GM10248 (cell line): Measurements from ENCODE around the gene UGT1A6.

Experiments used
- CTCF ChIA-PET: fragments of 300-600 bp; sonication (Branson Sonifier 250); formaldehyde crosslinking; extraction: SDS; loops from one replicate; lab custom pipeline; 2021; ENCODE audit warnings: antibody characterized with exemption; lab: Yijun Ruan, JAX
- POLR2A ChIA-PET: fragments of 350-650 bp; sonication (Branson Sonifier 250); formaldehyde crosslinking; extraction: SDS; loops from one replicate; lab custom pipeline; 2020; ENCODE audit warnings: antibody characterized with exemption; lab: Yijun Ruan, JAX
- DNase-seq: peaks from one replicate; pipeline ENCODE4 v3.0.0; 2012; ENCODE audit errors: extremely low spot score
- TF ChIP-seq, protein P1 (sequence below): IDR thresholded peaks from 2 replicates; pipeline ENCODE4 v1.5.1; 2012; ENCODE audit warnings: mild to moderate bottlenecking, low read depth; ENCODE audit errors: extremely low read depth, missing control alignments, control extremely low read depth

Gene UGT1A6

DNA sequence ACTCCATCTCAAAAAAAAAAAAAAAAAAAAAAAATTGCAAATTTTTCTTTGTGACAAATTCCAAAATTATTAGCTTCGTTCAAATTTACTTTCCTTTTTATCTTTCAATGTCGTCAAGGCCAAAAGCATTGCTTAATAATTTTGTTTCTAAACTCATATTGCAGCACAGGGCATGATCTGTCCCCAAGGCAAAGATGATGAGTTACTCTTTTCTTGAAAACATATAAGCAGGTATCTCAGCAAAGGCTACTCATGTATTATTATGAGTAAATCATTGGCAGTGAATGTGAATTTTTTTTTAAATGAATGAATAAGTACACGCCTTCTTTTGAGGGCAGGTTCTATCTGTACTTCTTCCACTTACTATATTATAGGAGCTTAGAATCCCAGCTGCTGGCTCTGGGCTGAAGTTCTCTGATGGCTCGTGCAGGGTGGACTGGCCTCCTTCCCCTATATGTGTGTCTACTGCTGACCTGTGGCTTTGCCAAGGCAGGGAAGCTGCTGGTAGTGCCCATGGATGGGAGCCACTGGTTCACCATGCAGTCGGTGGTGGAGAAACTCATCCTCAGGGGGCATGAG, 11.1 kb upstream of the UGT1A6 start, which contains the start of gene UGT1A7:
Gene UGT1A7 (plus strand): TSS at position 381 of the 579 bp plus-strand sequence. CDS start 37 bp downstream, at position 418.
- TF ChIP-seq, protein P1, sequence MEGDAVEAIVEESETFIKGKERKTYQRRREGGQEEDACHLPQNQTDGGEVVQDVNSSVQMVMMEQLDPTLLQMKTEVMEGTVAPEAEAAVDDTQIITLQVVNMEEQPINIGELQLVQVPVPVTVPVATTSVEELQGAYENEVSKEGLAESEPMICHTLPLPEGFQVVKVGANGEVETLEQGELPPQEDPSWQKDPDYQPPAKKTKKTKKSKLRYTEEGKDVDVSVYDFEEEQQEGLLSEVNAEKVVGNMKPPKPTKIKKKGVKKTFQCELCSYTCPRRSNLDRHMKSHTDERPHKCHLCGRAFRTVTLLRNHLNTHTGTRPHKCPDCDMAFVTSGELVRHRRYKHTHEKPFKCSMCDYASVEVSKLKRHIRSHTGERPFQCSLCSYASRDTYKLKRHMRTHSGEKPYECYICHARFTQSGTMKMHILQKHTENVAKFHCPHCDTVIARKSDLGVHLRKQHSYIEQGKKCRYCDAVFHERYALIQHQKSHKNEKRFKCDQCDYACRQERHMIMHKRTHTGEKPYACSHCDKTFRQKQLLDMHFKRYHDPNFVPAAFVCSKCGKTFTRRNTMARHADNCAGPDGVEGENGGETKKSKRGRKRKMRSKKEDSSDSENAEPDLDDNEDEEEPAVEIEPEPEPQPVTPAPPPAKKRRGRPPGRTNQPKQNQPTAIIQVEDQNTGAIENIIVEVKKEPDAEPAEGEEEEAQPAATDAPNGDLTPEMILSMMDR: no peak
- CTCF ChIA-PET: no interaction called here
- POLR2A ChIA-PET: no interaction called here

DNA sequence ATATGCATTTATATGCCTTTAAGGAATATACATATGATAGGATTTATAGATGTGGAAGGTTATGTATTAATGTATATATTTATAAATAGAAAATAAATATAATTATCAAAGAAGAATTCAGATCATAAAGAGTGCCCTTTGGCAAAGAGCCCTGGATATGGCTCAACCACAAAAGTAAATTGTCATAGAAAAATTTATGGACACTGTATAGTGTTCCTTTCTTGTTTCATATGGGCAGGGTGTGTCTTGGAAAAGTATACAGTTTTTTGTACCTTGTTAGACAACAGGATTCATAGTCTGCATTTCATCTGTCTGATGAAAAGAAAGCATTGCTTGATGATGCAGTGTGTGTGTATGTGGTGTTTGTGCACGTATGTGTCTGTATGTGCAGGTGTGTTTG, 8.1 kb upstream of the UGT1A6 start:
- ChIA-PET CTCF (no interaction called here), POLR2A (no interaction called here)
- TF ChIP-seq, protein P1: no peak
- DNase-seq: no peak

More for the DNA sequence above, 11.1 kb upstream of the UGT1A6 start, which contains the start of gene UGT1A7:
- DNase-seq: no peak

DNA sequence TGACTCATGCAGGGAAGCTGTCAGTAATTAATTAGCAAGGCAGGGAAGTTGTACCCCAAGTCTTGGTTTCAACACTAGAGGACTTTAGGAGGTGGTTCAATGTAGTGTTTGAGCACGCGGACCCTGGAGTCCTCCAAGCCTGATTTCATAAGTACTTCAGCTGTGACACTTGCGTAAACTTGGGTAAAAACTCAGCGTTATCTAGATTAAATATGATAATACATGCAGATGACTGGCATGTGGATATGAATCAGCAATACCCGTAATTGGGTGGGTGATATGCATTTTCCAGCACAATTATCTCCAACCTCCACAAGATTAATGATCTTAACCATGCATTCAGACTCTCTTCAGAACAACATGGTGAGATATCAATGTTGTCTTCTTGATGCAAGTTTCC, 5.8 kb upstream of the UGT1A6 start:
- CTCF ChIA-PET: no interaction called here
- DNase-seq: no peak
- POLR2A ChIA-PET: no interaction called here
- TF ChIP-seq, protein P1: no peak

DNA sequence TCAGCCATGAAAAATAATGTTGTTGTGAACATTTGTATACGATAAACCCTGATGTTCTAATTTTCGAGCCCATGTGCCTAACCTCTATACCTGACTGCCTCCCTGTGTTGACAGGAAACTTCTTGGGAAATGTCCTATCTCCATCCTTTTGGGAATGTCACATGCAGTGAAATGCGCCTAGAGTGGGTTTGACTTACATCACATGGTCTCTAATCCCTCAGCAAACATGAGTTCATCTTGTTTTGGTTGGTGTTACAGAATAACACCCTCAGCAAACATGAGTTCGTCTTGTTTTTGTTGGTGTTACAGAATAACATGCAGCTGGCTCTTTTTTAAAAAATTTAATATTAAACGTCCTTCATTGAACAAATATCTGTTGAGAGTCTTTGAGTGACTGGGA, 4.3 kb upstream of the UGT1A6 start:
- no peak for DNase-seq
- ChIA-PET POLR2A (no interaction called here), CTCF (no interaction called here)
- TF ChIP-seq, protein P1: no peak

DNA sequence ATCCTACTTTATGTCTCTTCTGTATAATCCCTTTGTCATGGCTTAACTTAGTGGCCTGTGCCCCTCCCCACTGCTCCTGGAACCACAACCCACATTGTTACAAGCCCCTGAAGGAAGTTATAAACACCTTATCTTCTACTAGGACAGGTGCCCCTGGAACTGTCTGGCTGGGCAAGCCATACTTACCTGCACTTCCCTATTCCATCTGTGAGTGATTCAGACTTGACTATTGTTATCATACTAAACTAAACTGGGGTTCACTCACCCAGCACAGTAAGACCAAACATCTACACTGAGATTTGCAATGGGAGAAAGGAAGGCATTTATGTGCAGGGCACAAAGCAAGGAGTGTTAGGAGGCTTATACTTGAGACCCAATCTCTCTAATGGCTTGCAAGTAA, 3.7 kb upstream of the UGT1A6 start:
- DNase-seq: no peak
- TF ChIP-seq, protein P1: no peak
- POLR2A ChIA-PET: no interaction called here
- CTCF ChIA-PET: no interaction called here

DNA sequence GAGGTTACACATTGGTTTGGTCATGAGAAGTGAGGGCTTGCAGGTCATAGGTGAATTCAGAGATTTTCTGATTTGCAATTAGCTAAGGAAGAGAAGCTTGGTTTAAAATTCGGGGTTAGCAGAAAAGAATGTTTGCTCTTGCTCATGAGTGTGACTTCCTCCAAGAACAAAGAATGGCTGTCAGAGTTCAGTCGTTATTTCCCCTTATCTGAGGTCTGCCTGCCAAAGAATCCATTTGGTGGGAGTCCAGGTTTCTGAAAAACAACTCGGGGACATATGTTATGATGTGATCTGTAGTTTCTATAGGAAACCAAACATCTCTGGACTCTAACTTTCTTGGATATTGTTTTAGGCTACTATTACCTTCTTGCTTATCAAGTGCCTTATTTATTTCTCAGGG, 3.2 kb upstream of the UGT1A6 start:
- TF ChIP-seq, protein P1: no peak
- DNase-seq: no peak
- ChIA-PET POLR2A (no interaction called here), CTCF (no interaction called here)

DNA sequence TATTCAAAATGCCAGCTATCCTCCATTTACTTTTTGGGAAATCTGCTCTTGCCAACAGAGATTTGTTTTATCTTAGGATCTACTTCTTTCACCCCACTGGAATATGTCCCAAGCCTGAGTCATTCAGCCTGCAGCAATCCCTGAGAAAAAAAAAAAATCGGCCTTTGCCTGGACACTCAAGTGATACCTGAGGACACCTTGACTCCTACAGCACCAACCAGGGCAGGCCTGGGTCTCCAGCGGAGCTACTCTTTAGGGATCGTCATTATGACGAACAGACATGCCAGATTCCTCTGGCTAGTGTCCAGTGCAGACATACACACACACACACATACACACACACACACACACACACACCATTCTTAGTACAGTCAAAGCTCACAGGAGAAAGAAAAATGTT, 2.2 kb upstream of the UGT1A6 start:
- TF ChIP-seq, protein P1: no peak
- DNase-seq: no peak
- ChIA-PET POLR2A (no interaction called here), CTCF (no interaction called here)
